ENCODE data around the gene MYO5B.

DNA sequence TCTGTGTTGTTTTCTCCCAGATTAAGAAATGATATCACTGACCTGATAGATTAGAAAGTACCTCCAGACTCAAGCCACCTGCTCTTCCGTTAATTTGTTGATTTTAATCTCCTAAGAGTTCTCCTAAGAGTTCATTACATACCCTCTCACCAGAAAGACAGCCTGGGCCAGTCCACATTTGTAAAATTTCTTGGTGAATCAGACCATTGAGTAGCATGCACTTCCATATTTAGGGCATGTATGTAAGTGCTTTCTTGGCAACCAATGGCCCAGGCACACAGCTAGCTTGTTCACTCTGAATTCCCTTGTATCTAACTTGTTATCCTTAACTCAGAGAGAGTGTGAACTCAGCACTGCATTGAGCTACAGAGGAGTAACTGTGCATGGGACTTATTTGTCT is 223.5 kb downstream of the MYO5B start:
- TF ChIP-seq POLR2A (IDR thresholded peaks at IDR 0.05; ENCODE audit: low read length) (no peak), GATA1 (IDR thresholded peaks at IDR 0.05; ENCODE audit: low read depth, low read length) (no peak)

Data from erythroblast (primary cell).